OCI-LY7 (cell line): ENCODE results near the gene MEOX2.

ENCODE experiments used
- EZH2phosphoT487 ChIP-seq: fragments of 200-600 bp; sonication (generic); IDR thresholded peaks from 2 replicates; pipeline ENCODE4 v1.6.1; 2018; ENCODE audit warnings: low read depth, borderline replicate concordance, mild to moderate bottlenecking, mixed run types, antibody characterized with exemption, low read length, moderate library complexity, mixed read lengths
- TF ChIP-seq, protein P1 (sequence below): fragments of 200-600 bp; sonication (generic); conservative IDR thresholded peaks from 2 replicates; pipeline ENCODE4 v1.5.1; 2014; ENCODE audit warnings: mild to moderate bottlenecking, antibody characterized with exemption, low read length, moderate library complexity, mixed read lengths

DNA sequence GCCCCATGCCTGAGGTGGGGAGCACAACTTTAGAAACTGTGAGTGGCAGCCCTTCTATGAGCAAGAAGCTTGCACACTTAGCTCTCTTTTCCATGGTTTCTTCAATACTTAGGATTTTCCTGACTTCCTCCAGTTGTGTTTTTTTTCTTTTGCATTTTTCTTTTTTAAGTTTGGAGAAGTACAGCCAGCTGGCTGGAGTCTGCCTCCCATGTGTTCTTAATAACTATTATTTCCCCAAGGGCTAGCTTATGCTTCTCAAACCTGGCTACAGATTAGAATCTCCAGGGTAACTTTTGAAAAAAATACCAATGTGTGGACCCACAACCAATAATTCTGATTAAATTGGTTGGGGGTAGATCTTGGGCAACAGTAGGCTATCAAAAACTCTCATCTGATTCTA, 37.4 kb upstream of the MEOX2 start:
- TF ChIP-seq, protein P1, sequence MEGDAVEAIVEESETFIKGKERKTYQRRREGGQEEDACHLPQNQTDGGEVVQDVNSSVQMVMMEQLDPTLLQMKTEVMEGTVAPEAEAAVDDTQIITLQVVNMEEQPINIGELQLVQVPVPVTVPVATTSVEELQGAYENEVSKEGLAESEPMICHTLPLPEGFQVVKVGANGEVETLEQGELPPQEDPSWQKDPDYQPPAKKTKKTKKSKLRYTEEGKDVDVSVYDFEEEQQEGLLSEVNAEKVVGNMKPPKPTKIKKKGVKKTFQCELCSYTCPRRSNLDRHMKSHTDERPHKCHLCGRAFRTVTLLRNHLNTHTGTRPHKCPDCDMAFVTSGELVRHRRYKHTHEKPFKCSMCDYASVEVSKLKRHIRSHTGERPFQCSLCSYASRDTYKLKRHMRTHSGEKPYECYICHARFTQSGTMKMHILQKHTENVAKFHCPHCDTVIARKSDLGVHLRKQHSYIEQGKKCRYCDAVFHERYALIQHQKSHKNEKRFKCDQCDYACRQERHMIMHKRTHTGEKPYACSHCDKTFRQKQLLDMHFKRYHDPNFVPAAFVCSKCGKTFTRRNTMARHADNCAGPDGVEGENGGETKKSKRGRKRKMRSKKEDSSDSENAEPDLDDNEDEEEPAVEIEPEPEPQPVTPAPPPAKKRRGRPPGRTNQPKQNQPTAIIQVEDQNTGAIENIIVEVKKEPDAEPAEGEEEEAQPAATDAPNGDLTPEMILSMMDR = no peak
- TF ChIP-seq EZH2phosphoT487 = no peak
